BJ (cell line): ENCODE data around the gene CAPN14. TPM values are rescaled to one million over a fixed set of nuclear protein-coding genes. Genes with fewer than 3 reads are reported as not detected.

ENCODE experiments used
- CTCF ChIA-PET: fragments of 350-600 bp; formaldehyde crosslinking; extraction: SDS; loops from one replicate; lab custom pipeline; 2021; ENCODE audit warnings: antibody characterized with exemption, inconsistent platforms; lab: Yijun Ruan, JAX
- POLR2A ChIA-PET: fragments of 300-600 bp; sonication (Branson Sonifier 250); formaldehyde crosslinking; extraction: SDS; loops from one replicate; lab custom pipeline; 2021; ENCODE audit warnings: antibody characterized with exemption; lab: Charles Lee
- DNase-seq: peaks from one replicate; pipeline ENCODE4 v3.0.0-alpha.2; 2011; ENCODE audit warnings: low read depth
- H3K27me3 ChIP-seq: 2 replicates; pipeline ENCODE4 v1.6.0; 2011; ENCODE audit warnings: low read length; ENCODE audit not compliant: control insufficient read depth, insufficient read depth
- H3K36me3 ChIP-seq: 2 replicates; pipeline ENCODE4 v1.5.1; 2011; ENCODE audit warnings: low read length; ENCODE audit not compliant: control insufficient read depth, insufficient read depth
- H3K4me3 ChIP-seq: 2 replicates; pipeline ENCODE4 v1.5.1; 2011; ENCODE audit warnings: low read depth, mild to moderate bottlenecking, control low read depth, low read length
- polyA plus RNA-seq: library from polyadenylated mRNA; depleted of rRNA; stranded (reverse); fragments of >200 nt; gene quantifications from 2 replicates; pipeline ENCODE4 v1.2.3, GENCODE V29; 2011
- TF ChIP-seq, protein P1 (sequence below): IDR thresholded peaks from 2 replicates; pipeline ENCODE4 v1.5.1; 2011; ENCODE audit warnings: low read depth, mild to moderate bottlenecking, control low read depth, inconsistent platforms, low read length, moderate library complexity; ENCODE audit not compliant: insufficient read depth

Gene CAPN14
- polyA plus RNA-seq, 1 experiment: 0.10 TPM

GRCh38 chr2:31243053-31243452, 25.7 kb upstream of the CAPN14 start:
- ChIA-PET CTCF (no interaction called here), POLR2A (no interaction called here)
- TF ChIP-seq, protein P1, sequence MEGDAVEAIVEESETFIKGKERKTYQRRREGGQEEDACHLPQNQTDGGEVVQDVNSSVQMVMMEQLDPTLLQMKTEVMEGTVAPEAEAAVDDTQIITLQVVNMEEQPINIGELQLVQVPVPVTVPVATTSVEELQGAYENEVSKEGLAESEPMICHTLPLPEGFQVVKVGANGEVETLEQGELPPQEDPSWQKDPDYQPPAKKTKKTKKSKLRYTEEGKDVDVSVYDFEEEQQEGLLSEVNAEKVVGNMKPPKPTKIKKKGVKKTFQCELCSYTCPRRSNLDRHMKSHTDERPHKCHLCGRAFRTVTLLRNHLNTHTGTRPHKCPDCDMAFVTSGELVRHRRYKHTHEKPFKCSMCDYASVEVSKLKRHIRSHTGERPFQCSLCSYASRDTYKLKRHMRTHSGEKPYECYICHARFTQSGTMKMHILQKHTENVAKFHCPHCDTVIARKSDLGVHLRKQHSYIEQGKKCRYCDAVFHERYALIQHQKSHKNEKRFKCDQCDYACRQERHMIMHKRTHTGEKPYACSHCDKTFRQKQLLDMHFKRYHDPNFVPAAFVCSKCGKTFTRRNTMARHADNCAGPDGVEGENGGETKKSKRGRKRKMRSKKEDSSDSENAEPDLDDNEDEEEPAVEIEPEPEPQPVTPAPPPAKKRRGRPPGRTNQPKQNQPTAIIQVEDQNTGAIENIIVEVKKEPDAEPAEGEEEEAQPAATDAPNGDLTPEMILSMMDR: no peak
- Histone ChIP-seq H3K36me3 (peaks cover 2% of the 10 kb centered on the region; the same call in 1 of the 2 replicates), H3K4me3 (no peak overlapping the region), H3K27me3 (no peaks in the 10 kb centered on the region)
- DNase-seq: no peak

GRCh38 chr2:31241625-31242270, 24.4 kb upstream of the CAPN14 start:
- Histone ChIP-seq H3K36me3 (no peaks in the 10 kb centered on the region; the same call in 1 of the 2 replicates), H3K27me3 (no peaks in the 10 kb centered on the region), H3K4me3 (no peak overlapping the region)
- CTCF ChIA-PET: interaction anchor here (10.3 kb wide), 1 partner anchor 91 kb away, joined by 104 read pairs; no protein-coding TSS in a partner anchor
- TF ChIP-seq, protein P1: no peak
- POLR2A ChIA-PET: no interaction called here
- no peak for DNase-seq

DNA sequence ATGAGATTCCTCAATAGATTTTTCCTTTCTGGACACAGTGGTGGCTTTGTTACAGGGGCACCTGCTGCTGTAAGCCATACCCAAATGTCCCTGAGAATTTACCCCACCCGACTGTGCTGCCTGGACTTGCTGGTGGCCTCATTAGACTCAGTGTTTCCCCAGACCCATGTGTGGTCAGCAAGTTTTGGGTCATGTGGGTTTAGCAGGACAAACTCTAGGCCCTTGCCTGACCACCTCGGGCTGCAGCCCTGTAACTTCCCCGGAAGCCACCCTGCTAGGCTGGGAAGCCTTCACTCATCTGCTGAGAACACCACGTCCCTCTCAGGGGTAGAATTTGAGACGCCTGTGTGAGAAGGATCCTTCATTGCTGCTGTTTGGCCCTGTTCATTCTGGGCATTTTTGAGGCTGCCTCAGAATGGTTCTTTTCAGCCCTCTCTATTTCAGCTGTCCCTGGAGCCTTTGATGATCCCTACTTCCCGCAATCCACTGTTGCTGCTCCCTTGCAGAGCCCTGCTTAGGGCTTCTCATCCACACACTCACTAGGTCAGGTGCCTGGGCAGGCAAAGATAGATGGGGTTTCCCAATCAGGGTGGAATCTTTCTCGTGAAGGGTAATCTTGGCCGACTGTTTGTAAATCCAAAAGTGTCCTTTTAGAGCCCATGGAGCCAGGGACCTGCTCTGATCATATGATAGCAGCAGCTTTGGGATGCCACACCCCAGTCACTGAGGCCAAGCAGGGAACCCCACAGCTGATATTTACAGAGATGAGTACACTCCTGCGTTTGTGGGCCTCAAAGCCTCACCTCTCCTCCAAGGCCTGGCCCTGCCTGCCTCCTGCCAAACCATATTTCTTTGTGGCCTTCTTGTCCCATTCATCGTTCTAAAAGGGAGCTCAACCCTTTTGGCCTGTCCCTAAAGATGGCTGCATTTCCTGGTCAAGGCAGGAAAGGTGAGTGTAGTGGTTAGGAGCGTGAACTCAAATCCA, 23.4 kb upstream of the CAPN14 start:
- ChIA-PET CTCF (interaction anchor here (10.3 kb wide), 1 partner anchor 92 kb away, joined by 104 read pairs; no protein-coding TSS in a partner anchor), POLR2A (no interaction called here)
- H3K4me3 ChIP-seq: no peak overlapping the region
- TF ChIP-seq, protein P1: no peak
- no peak for DNase-seq
- H3K36me3 ChIP-seq: no peaks in the 10 kb centered on the region; the same call in 1 of the 2 replicates
- no peaks in the 10 kb centered on the region for H3K27me3 ChIP-seq

DNA sequence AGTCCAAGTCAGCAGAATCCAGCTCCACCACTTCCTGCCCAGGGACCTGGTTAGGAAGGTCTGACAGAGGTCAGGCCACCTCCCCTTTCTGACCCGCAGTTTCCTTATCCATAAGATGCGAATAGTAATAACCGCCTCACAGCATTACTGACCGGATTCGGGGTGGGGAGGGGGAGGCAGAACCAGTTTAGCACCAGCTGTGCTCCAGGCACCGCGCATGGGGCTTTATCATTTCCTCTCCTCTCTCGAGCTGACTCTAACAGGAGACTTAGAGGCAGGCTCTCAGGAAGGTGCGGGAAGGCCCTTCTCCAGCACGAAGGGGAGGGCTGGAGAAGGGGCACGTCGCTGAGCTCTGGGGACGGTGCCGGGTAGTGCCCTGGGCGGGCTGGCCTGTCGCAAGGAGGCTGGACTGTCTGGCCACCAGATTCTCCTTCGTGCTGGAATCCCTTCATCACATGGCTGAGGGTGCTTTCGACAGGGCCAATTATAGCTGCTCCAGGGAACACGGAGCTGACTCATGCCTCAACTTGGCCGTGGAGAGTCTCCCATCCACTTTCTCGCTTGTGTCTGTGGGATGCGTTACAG, 22.4 kb upstream of the CAPN14 start:
- DNase-seq: no peak
- TF ChIP-seq, protein P1: no peak
- Histone ChIP-seq H3K27me3 (no peaks in the 10 kb centered on the region), H3K36me3 (no peaks in the 10 kb centered on the region; the same call in 1 of the 2 replicates), H3K4me3 (no peak overlapping the region)
- POLR2A ChIA-PET: no interaction called here
- CTCF ChIA-PET: interaction anchor here (10.3 kb wide), 1 partner anchor 93 kb away, joined by 104 read pairs; no protein-coding TSS in a partner anchor
